H1 (cell line): ENCODE measurements around the gene CASS4. TPM values are rescaled to one million over a fixed set of nuclear protein-coding genes. Genes with fewer than 3 reads are reported as not detected.

Experiments used
- CTCF ChIA-PET: fragments of 300-600 bp; sonication (Branson Sonifier 250); formaldehyde crosslinking; loops from one replicate; lab custom pipeline; 2021; ENCODE audit not compliant: partially characterized antibody; lab: Charles Lee
- POLR2A ChIA-PET: fragments of 300-600 bp; sonication (Branson Sonifier 250); formaldehyde crosslinking; loops from one replicate; lab custom pipeline; 2021; ENCODE audit warnings: inconsistent platforms; ENCODE audit not compliant: partially characterized antibody; lab: Charles Lee
- DNase-seq, 2 experiments: peaks; one replicate each; pipeline versions ENCODE4 v3.0.0 to v3.0.0-alpha.2; 2010 to 2022; ENCODE audit warnings: low spot score in 2 of 2, low read depth in 1 of 2, mixed read lengths in 1 of 2
- FAIRE-seq: peaks from 2 replicates; lab custom pipeline; 2011; peaks lifted over from hg19 to GRCh38; lab: Jason Lieb, UNC
- H2AFZ ChIP-seq: 2 replicates; pipeline ENCODE4 v1.8.1; 2012; ENCODE audit warnings: low read length, inconsistent platforms
- H2AK5ac ChIP-seq: 2 replicates; pipeline ENCODE4 v1.6.1; 2013; ENCODE audit warnings: low read depth, low read length
- H2BK120ac ChIP-seq: replicated peaks from 2 replicates; pipeline ENCODE3; 2013; ENCODE audit warnings: low read depth, low read length, inconsistent platforms
- H2BK12ac ChIP-seq: 2 replicates; pipeline ENCODE4 v1.6.1; 2013; ENCODE audit warnings: low read depth, low read length
- H2BK15ac ChIP-seq: 2 replicates; pipeline ENCODE4 v1.6.1; 2013; ENCODE audit warnings: low read length
- H2BK20ac ChIP-seq: 2 replicates; pipeline ENCODE4 v1.6.1; 2013; ENCODE audit warnings: low read length
- H2BK5ac ChIP-seq: 2 replicates; pipeline ENCODE4 v1.6.1; 2013; ENCODE audit warnings: low read depth, low read length
- H3K14ac ChIP-seq: 2 replicates; pipeline ENCODE4 v1.6.1; 2013; ENCODE audit warnings: inconsistent platforms; ENCODE audit not compliant: insufficient read length
- H3K18ac ChIP-seq: 2 replicates; pipeline ENCODE4 v1.6.1; 2013; ENCODE audit warnings: low read length; ENCODE audit errors: extremely low read depth
- H3K23ac ChIP-seq: 2 replicates; pipeline ENCODE4 v1.6.1; 2013; ENCODE audit warnings: inconsistent platforms; ENCODE audit not compliant: insufficient read length
- H3K23me2 ChIP-seq: 2 replicates; pipeline ENCODE4 v1.6.1; 2013; ENCODE audit warnings: low read depth, low read length
- H3K27ac ChIP-seq: 2 replicates; pipeline ENCODE4 v1.6.1; 2011; ENCODE audit warnings: low read depth, low read length, inconsistent platforms
- H3K27me3 ChIP-seq, 4 experiments: replicated peaks in 1 of 4; 1 replicate in 1 of 4; 2 replicates in 3 of 4; pipeline versions ENCODE4 v1.6.1 to v1.8.1; 2011 to 2013; ENCODE audit warnings: low read length in 3 of 4, mild to moderate bottlenecking in 3 of 4, inconsistent platforms in 2 of 4, mixed read lengths in 2 of 4, moderate library complexity in 1 of 4; ENCODE audit not compliant: control insufficient read depth in 3 of 4, insufficient read depth in 3 of 4; ENCODE audit errors: extremely low read depth in 1 of 4
- H3K36me3 ChIP-seq, 4 experiments: 2 replicates each; pipeline versions ENCODE4 v1.6.1 to v1.8.1; 2011 to 2013; ENCODE audit warnings: mild to moderate bottlenecking in 4 of 4, low read length in 3 of 4, moderate library complexity in 2 of 4, control low read depth in 1 of 4, inconsistent platforms in 1 of 4; ENCODE audit not compliant: insufficient read depth in 4 of 4, control insufficient read depth in 2 of 4
- H3K4ac ChIP-seq: replicated peaks from 2 replicates; pipeline ENCODE3; 2013; ENCODE audit warnings: low read length, low read depth, mixed read lengths, inconsistent platforms; ENCODE audit not compliant: insufficient read length
- H3K4me1 ChIP-seq, 4 experiments: replicated peaks in 1 of 4; 1 replicate in 1 of 4; 2 replicates in 3 of 4; pipeline versions ENCODE4 v1.6.1 to v1.8.1; 2011 to 2013; ENCODE audit warnings: low read length in 3 of 4, inconsistent platforms in 2 of 4, mixed read lengths in 1 of 4; ENCODE audit not compliant: insufficient read depth in 4 of 4, control insufficient read depth in 3 of 4
- H3K4me2 ChIP-seq, 2 experiments: 2 replicates each; pipeline versions ENCODE4 v1.6.1 to v1.8.1; 2011 to 2013; ENCODE audit warnings: low read depth in 2 of 2, low read length in 2 of 2, control low read depth in 1 of 2, inconsistent platforms in 1 of 2, mild to moderate bottlenecking in 1 of 2; ENCODE audit not compliant: insufficient read depth in 1 of 2
- H3K4me3 ChIP-seq, 4 experiments: fragments of 200-600, 300-600 bp in 1 of 4; sonication (generic), shearing (Covaris generic), sonication (Bioruptor Twin) in 1 of 4; 2 replicates each; pipeline versions ENCODE4 v1.5.1 to v1.8.1; 2011 to 2016; ENCODE audit warnings: low read length in 4 of 4, low read depth in 3 of 4, control low read depth in 2 of 4, inconsistent platforms in 2 of 4, mild to moderate bottlenecking in 2 of 4, mixed read lengths in 1 of 4, moderate library complexity in 1 of 4; ENCODE audit not compliant: insufficient read depth in 2 of 4; ENCODE audit errors: extremely low read depth in 1 of 4
- H3K56ac ChIP-seq: replicated peaks from 2 replicates; pipeline ENCODE3; 2013; ENCODE audit warnings: low read depth, mild to moderate bottlenecking, mixed read lengths, low read length, inconsistent platforms; ENCODE audit not compliant: insufficient read length
- H3K79me1 ChIP-seq: 2 replicates; pipeline ENCODE4 v1.6.1; 2013; ENCODE audit warnings: low read depth, low read length, control low read depth
- H3K79me2 ChIP-seq, 2 experiments: 2 replicates each; pipeline versions ENCODE4 v1.6.1 to v1.8.1; 2012 to 2013; ENCODE audit warnings: low read length in 2 of 2, mild to moderate bottlenecking in 2 of 2, inconsistent platforms in 1 of 2; ENCODE audit not compliant: insufficient read depth in 2 of 2, control insufficient read depth in 1 of 2
- H3K9ac ChIP-seq, 4 experiments: replicated peaks in 1 of 4; 1 replicate in 1 of 4; 2 replicates in 3 of 4; pipeline versions ENCODE4 v1.6.1 to v1.8.1; 2011 to 2013; ENCODE audit warnings: low read depth in 3 of 4, low read length in 3 of 4, control low read depth in 2 of 4, mild to moderate bottlenecking in 2 of 4, moderate library complexity in 2 of 4, inconsistent platforms in 1 of 4; ENCODE audit errors: extremely low read depth in 1 of 4
- H3K9me3 ChIP-seq, 2 experiments: 2 replicates each; pipeline versions ENCODE4 v1.6.1 to v1.8.1; 2012 to 2013; ENCODE audit warnings: mild to moderate bottlenecking in 2 of 2, moderate library complexity in 2 of 2, control low read depth in 1 of 2, inconsistent platforms in 1 of 2, low read depth in 1 of 2, low read length in 1 of 2, mixed read lengths in 1 of 2; ENCODE audit not compliant: insufficient read depth in 2 of 2
- H4K20me1 ChIP-seq, 2 experiments: replicated peaks in 1 of 2; 2 replicates each; pipeline versions ENCODE3 to v1.8.1; 2011 to 2013; ENCODE audit warnings: inconsistent platforms in 2 of 2, low read length in 2 of 2, mild to moderate bottlenecking in 1 of 2; ENCODE audit not compliant: insufficient read depth in 2 of 2, control insufficient read depth in 1 of 2
- H4K5ac ChIP-seq: 2 replicates; pipeline ENCODE4 v1.6.1; 2013; ENCODE audit warnings: low read length, low read depth, mixed read lengths, inconsistent platforms; ENCODE audit not compliant: insufficient read length
- H4K8ac ChIP-seq: 2 replicates; pipeline ENCODE4 v1.8.0; 2013; ENCODE audit warnings: mild to moderate bottlenecking, moderate library complexity, low read length, inconsistent platforms; ENCODE audit not compliant: insufficient read depth; ENCODE audit errors: extremely low read depth
- H4K91ac ChIP-seq: replicated peaks from 2 replicates; pipeline ENCODE3; 2013; ENCODE audit warnings: low read length, mixed read lengths, inconsistent platforms; ENCODE audit not compliant: insufficient read length
- CEBPB ChIP-seq: IDR thresholded peaks from 2 replicates; pipeline ENCODE4 v1.6.1; 2012; ENCODE audit warnings: low read depth, low read length
- CHD1 ChIP-seq: IDR thresholded peaks from 2 replicates; pipeline ENCODE4 v1.6.1; 2012; ENCODE audit warnings: low read depth, low read length, improper control_type of control experiment
- CHD2 ChIP-seq: IDR thresholded peaks from 2 replicates; pipeline ENCODE4 v1.6.1; 2012; ENCODE audit warnings: low read length, improper control_type of control experiment
- EP300 ChIP-seq, 2 experiments: IDR thresholded peaks; 1 replicate in 1 of 2; 2 replicates in 1 of 2; pipeline ENCODE4 v1.6.1; 2011 to 2012; ENCODE audit warnings: low read depth in 2 of 2, low read length in 2 of 2, mild to moderate bottlenecking in 2 of 2, borderline replicate concordance in 1 of 2, inconsistent platforms in 1 of 2, moderate library complexity in 1 of 2
- GTF2F1 ChIP-seq: IDR thresholded peaks from 2 replicates; pipeline ENCODE4 v1.6.1; 2012; ENCODE audit warnings: low read depth, low read length, improper control_type of control experiment, borderline replicate concordance
- HDAC2 ChIP-seq, 2 experiments: fragments of 300-600 bp in 1 of 2; sonication (generic) in 1 of 2; IDR thresholded peaks; 2 replicates each; pipeline ENCODE4 v1.6.1; 2011 to 2012; ENCODE audit warnings: low read depth in 2 of 2, low read length in 2 of 2, mild to moderate bottlenecking in 2 of 2, moderate library complexity in 2 of 2, borderline replicate concordance in 1 of 2, inconsistent platforms in 1 of 2
- NRF1 ChIP-seq: IDR thresholded peaks from 2 replicates; pipeline ENCODE4 v1.6.1; 2011; ENCODE audit warnings: mild to moderate bottlenecking, low read depth, low read length, improper control_type of control experiment
- PHF8 ChIP-seq: fragments of 200-600 bp; sonication (generic); conservative IDR thresholded peaks from 2 replicates; pipeline ENCODE4 v1.7.1; 2012; ENCODE audit warnings: low read depth, mild to moderate bottlenecking, inconsistent platforms, low read length, moderate library complexity
- RAD21 ChIP-seq, 2 experiments: IDR thresholded peaks in 1 of 2; conservative IDR thresholded peaks in 1 of 2; 2 replicates each; pipeline ENCODE4 v1.6.1; 2011; ENCODE audit warnings: low read depth in 2 of 2, low read length in 2 of 2, improper control_type of control experiment in 1 of 2, inconsistent platforms in 1 of 2, mild to moderate bottlenecking in 1 of 2, moderate library complexity in 1 of 2
- SIN3A ChIP-seq, 2 experiments: IDR thresholded peaks in 1 of 2; conservative IDR thresholded peaks in 1 of 2; 2 replicates each; pipeline ENCODE4 v1.6.1; 2011 to 2012; ENCODE audit warnings: low read length in 2 of 2, improper control_type of control experiment in 1 of 2, low read depth in 1 of 2, mild to moderate bottlenecking in 1 of 2
- SIX5 ChIP-seq: IDR thresholded peaks from 2 replicates; pipeline ENCODE4 v1.6.1; 2011; ENCODE audit warnings: mild to moderate bottlenecking, low read depth, low read length
- SUZ12 ChIP-seq: fragments of 200-600 bp; sonication (generic); IDR thresholded peaks from 2 replicates; pipeline ENCODE4 v1.6.1; 2012; ENCODE audit warnings: mild to moderate bottlenecking, inconsistent platforms, low read length, moderate library complexity, mixed read lengths
- TAF7 ChIP-seq: optimal IDR thresholded peaks from 2 replicates; pipeline ENCODE3; 2011; ENCODE audit warnings: low read depth, mild to moderate bottlenecking, inconsistent platforms, low read length, moderate library complexity, borderline replicate concordance
- WGBS, 2 experiments: shearing (Covaris generic) in 1 of 2; methylation state at CpG; one replicate each; pipeline versions ENCODE4 v1.1.6 to v1.1.7; 2013 to 2015; ENCODE audit warnings: low lambda C conversion rate in 2 of 2, mixed read lengths in 2 of 2, inconsistent platforms in 1 of 2, low coverage in 1 of 2, missing lambda C conversion rate in 1 of 2; ENCODE audit not compliant: insufficient replicate concordance in 2 of 2, insufficient coverage in 1 of 2, insufficient read length in 1 of 2; ENCODE audit errors: extremely low coverage in 1 of 2, missing lambda C conversion rate in 1 of 2; 5-methylcytosine and 5-hydroxymethylcytosine counted together
- polyA plus RNA-seq, 7 experiments: library from polyadenylated mRNA; depleted of rRNA in 3 of 7; stranded (reverse) in 5 of 7; unstranded in 2 of 7; fragments of >200 nt in 5 of 7; fragments of 200-250 nt in 2 of 7; gene quantifications; 1 replicate in 5 of 7; 2 replicates in 1 of 7; 4 replicates in 1 of 7; pipeline versions ENCODE4 v1.2.1 to v1.2.3, GENCODE V29; 2011 to 2013; ENCODE audit warnings: missing spikeins in 2 of 7, mixed read lengths in 2 of 7
- total RNA-seq: library from RNA; stranded (reverse); fragmentation: NEBNext Ultra II Directional; extraction: Animal tissue kit (Norgen Biotek cat#: 25700); gene quantifications from 2 replicates; pipeline ENCODE4 v1.2.1, GENCODE V29; 2021

The CASS4 gene
- total and polyA plus RNA-seq, 2 of the 8 experiments (the other 6 are each of a cell fraction or from before 2014, with no cell fraction given), result not detected

- Histone ChIP-seq H3K79me1 (no peaks in the 10 kb centered on the region), H3K4ac (no peak overlapping the region), H3K36me3 (no peaks in the 10 kb centered on the region), H3K18ac (no peak overlapping the region), H2BK120ac (no peak overlapping the region), H3K14ac (no peak overlapping the region), H3K79me2 (no peaks in the 10 kb centered on the region), H3K9ac (no peak overlapping the region), H2BK12ac (no peak overlapping the region), H4K8ac (no peak overlapping the region), H3K23me2 (no peaks in the 10 kb centered on the region), H3K27me3 (peaks cover 0 to 1% (median 0%) of the 10 kb centered on the region in 4 experiments; a peak in 2 of 7 replicates), H3K9me3 (no peaks in the 10 kb centered on the region), H3K4me1 (peaks cover 0 to 2% (median 0%) of the 10 kb centered on the region in 4 experiments; a peak in 1 of 7 replicates), H3K27ac (no peak overlapping the region), H2BK20ac (no peak overlapping the region), H3K56ac (no peak overlapping the region), H4K20me1 (peaks cover 0 to 1% of the 10 kb centered on the region in 2 experiments), H4K5ac (no peak overlapping the region), H3K4me3 (no peak overlapping the region), H2BK15ac (no peak overlapping the region), H4K91ac (no peak overlapping the region), H2AK5ac (no peak overlapping the region), H3K4me2 (no peak overlapping the region), H3K23ac (no peak overlapping the region), H2AFZ (no peak overlapping the region), H2BK5ac (no peak overlapping the region)
- CTCF ChIA-PET, result interaction anchor here (2.0 to 2.2 kb wide), 2 partner anchors 17 to 123 kb away, joined by 4 to 6 read pairs; no protein-coding TSS in a partner anchor
- FAIRE-seq, result no peak
- no peak for DNase-seq
- POLR2A ChIA-PET, result no interaction called here
- 90% methylated on average over 4 of the region's 4 CpGs; no CpG with 5 or more reads in 1 of the 2 experiments for WGBS, 2 experiments
- no peak for TF ChIP-seq TAF7
- no peak for TF ChIP-seq SUZ12
- no peak for TF ChIP-seq RAD21 (IDR thresholded peaks at IDR 0.05 in 1 of 2, conservative IDR thresholded peaks at IDR 0.05 in 1 of 2; ENCODE audit: low read depth in 2 of 2, low read length in 2 of 2)
- no peak for TF ChIP-seq CHD1
- TF ChIP-seq HDAC2 (IDR thresholded peaks at IDR 0.05; ENCODE audit: borderline replicate concordance in 1 of 2, low read depth in 2 of 2, low read length in 2 of 2), result no peak
- no peak for TF ChIP-seq CHD2
- TF ChIP-seq GTF2F1, result no peak
- no peak for TF ChIP-seq EP300 (IDR thresholded peaks at IDR 0.05; ENCODE audit: borderline replicate concordance in 1 of 2, low read depth in 2 of 2, low read length in 2 of 2)
- no peak for TF ChIP-seq PHF8
- TF ChIP-seq CEBPB, result no peak
- TF ChIP-seq SIX5, result no peak
- TF ChIP-seq SIN3A (conservative IDR thresholded peaks at IDR 0.05 in 1 of 2, IDR thresholded peaks at IDR 0.05 in 1 of 2; ENCODE audit: low read depth in 1 of 2, low read length in 2 of 2), result no peak
- no peak for TF ChIP-seq NRF1
These were observed 15.7 kb downstream of the CASS4 start for GRCh38 chr20:56427797-56428196.
